Adrenal gland (tissue), 12 donors: Measurements from ENCODE around the gene SUPT6H. TPM values are rescaled to one million over a fixed set of nuclear protein-coding genes. Genes with fewer than 3 reads are reported as not detected.
A peak's percentile ranks its signal among the peaks of the same experiment; 100 is the strongest.

ENCODE experiments used
- DNase-seq, 7 donors: peaks; one replicate each; pipeline ENCODE4 v3.0.0-alpha.2; 2019 to 2020
- H3K27ac ChIP-seq, 5 donors: fragments of 200-600 bp; sonication (generic) in 4 of 5; 1 replicate in 3 of 5; 2 replicates in 2 of 5; pipeline versions ENCODE4 v1.5.1 to v1.8.0; 2016 to 2020; ENCODE audit warnings: mild to moderate bottlenecking in 1 of 5
- H3K27me3 ChIP-seq: fragments of 200-600 bp; 2 replicates; pipeline ENCODE4 v1.8.0; 2021
- H3K36me3 ChIP-seq, 2 donors: fragments of 200-600 bp; replicated peaks in 1 of 2; 1 replicate in 1 of 2; 2 replicates in 1 of 2; pipeline versions ENCODE4 v1.5.1 to v1.8.0; 2018 to 2022
- H3K4me1 ChIP-seq, 2 donors: fragments of 200-600 bp; replicated peaks in 1 of 2; 1 replicate in 1 of 2; 2 replicates in 1 of 2; pipeline versions ENCODE4 v1.5.1 to v1.8.0; 2018 to 2021
- H3K4me3 ChIP-seq, 4 donors: fragments of 200-600 bp; sonication (generic) in 3 of 4; one replicate each; pipeline ENCODE4 v1.5.1; 2016 to 2018
- H3K9me3 ChIP-seq, 3 donors: fragments of 200-600 bp; sonication (generic) in 1 of 3; replicated peaks in 1 of 3; 1 replicate in 2 of 3; 2 replicates in 1 of 3; pipeline versions ENCODE4 v1.5.1 to v1.8.0; 2016 to 2021
- CTCF ChIP-seq, 6 experiments: fragments of 450-650 bp in 4 of 6; fragments of 200-600 bp in 2 of 6; sonication (generic) in 1 of 6; IDR thresholded peaks; 1 replicate in 5 of 6; 2 replicates in 1 of 6; pipeline versions ENCODE4 v1.5.1 to v1.8.0; 2016 to 2021; ENCODE audit warnings: antibody characterized with exemption in 6 of 6, mild to moderate bottlenecking in 2 of 6, moderate library complexity in 1 of 6
- POLR2A ChIP-seq, 2 donors: fragments of 450-650 bp; IDR thresholded peaks; one replicate each; pipeline ENCODE4 v1.6.1; 2017; ENCODE audit warnings: antibody characterized with exemption in 2 of 2, mild to moderate bottlenecking in 2 of 2, moderate library complexity in 1 of 2
- WGBS, 4 donors: extraction: QIAGEN DNeasy Blood & Tissue Kit in 2 of 4; methylation state at CpG; one replicate each; pipeline versions ENCODE4 v1.1.5 to v1.1.7; 2013 to 2017; 5-methylcytosine and 5-hydroxymethylcytosine counted together
- intact Hi-C, 2 donors: fragments of 100-400 bp; cut with DNase I; formaldehyde crosslinking; loops; one replicate each; pipeline versions ENCODE4 v1.14.1 to v1.15.0; 2022 to 2023
- polyA plus RNA-seq, 3 donors: library from polyadenylated mRNA; stranded (reverse); fragments of 200-250 nt in 2 of 3; fragments of 350-450 nt in 1 of 3; fragmentation: Illumina TruSeq in 1 of 3; extraction: RNeasy Lipid Tissue Mini Kit (QIAGEN cat#74804) in 1 of 3; gene quantifications; one replicate each; pipeline ENCODE4 v1.2.3, GENCODE V29; 2013 to 2014
- total RNA-seq, 9 donors: library from RNA; depleted of rRNA in 4 of 9; stranded (reverse); fragments of >200 nt in 4 of 9; fragments of 120-200 nt in 1 of 9; fragmentation: NEBNext Ultra II Directional in 1 of 9; extraction: Animal tissue kit (Norgen Biotek cat#: 25700) in 1 of 9; gene quantifications; one replicate each; pipeline versions ENCODE4 v1.1.0 to v1.2.4, GENCODE V29; 2013 to 2023
- donor health status: healthy with polysubstance abuse.
- donor health status: Bipolar disorder and iron deficiency.
- donor health status: DM: yes; HTN: yes; CAD: no.
- donor health status: DM: no; HTN: no; CAD: no.
- donor health status: DM: no; HTN: no; CAD: no.
- donor health status: DM: yes; HTN: yes; CAD: no.

SUPT6H gene
- total and polyA plus RNA-seq, 12 donors: 48.1 to 125 (median 71.4) TPM

GRCh38 chr17:28618464-28618863, 43.5 kb upstream of the SUPT6H start:
- Histone ChIP-seq H3K9me3 (no peaks in the 10 kb centered on the region), H3K27me3 (no peaks in the 10 kb centered on the region), H3K27ac (no peak overlapping the region), H3K36me3 (peaks cover 0 to 100% of the 10 kb centered on the region in 2 donors), H3K4me1 (no peaks in the 10 kb centered on the region), H3K4me3 (no peak overlapping the region)
- WGBS, 4 donors: 87 to 93% (median 88%) methylated on average over 3 of the region's 3 CpGs
- DNase-seq: no peak
- TF ChIP-seq POLR2A (IDR thresholded peaks at IDR 0.05): no peak
- TF ChIP-seq CTCF (IDR thresholded peaks at IDR 0.05): no peak
- intact Hi-C loops: loop anchor here in 1 of 2 donors (10.0 kb wide), 1 partner anchor 124 kb away; no protein-coding TSS in a partner anchor

GRCh38 chr17:28620010-28620409, 42.0 kb upstream of the SUPT6H start:
- no peaks in the 10 kb centered on the region for H3K9me3 ChIP-seq
- DNase-seq: no peak
- no peak overlapping the region for H3K27ac ChIP-seq
- no peak overlapping the region for H3K4me3 ChIP-seq
- TF ChIP-seq POLR2A (IDR thresholded peaks at IDR 0.05) (no peak), CTCF (IDR thresholded peaks at IDR 0.05) (no peak)
- intact Hi-C loops: no loop called here
- WGBS, 4 donors: 82 to 96% (median 86%) methylated on average over 2 of the region's 2 CpGs
- no peaks in the 10 kb centered on the region for H3K27me3 ChIP-seq
- H3K4me1 ChIP-seq: no peaks in the 10 kb centered on the region
- H3K36me3 ChIP-seq: peaks cover 0 to 94% of the 10 kb centered on the region in 2 donors

- WGBS, 4 donors: 83 to 95% (median 90%) methylated on average over 3 of the region's 3 CpGs
- intact Hi-C loops: no loop called here
- Histone ChIP-seq H3K27me3 (no peaks in the 10 kb centered on the region), H3K9me3 (no peaks in the 10 kb centered on the region), H3K4me1 (no peaks in the 10 kb centered on the region), H3K27ac (no peak overlapping the region), H3K4me3 (no peak overlapping the region), H3K36me3 (peaks cover 0 to 84% of the 10 kb centered on the region in 2 donors)
- TF ChIP-seq CTCF (IDR thresholded peaks at IDR 0.05) (no peak), POLR2A (IDR thresholded peaks at IDR 0.05) (no peak)
- no peak for DNase-seq
Observed at GRCh38 chr17:28622186-28622585, 39.8 kb upstream of the SUPT6H start.

GRCh38 chr17:28623696-28624095, 38.3 kb upstream of the SUPT6H start:
- Histone ChIP-seq H3K36me3 (peaks cover 0 to 84% of the 10 kb centered on the region in 2 donors), H3K27me3 (no peaks in the 10 kb centered on the region), H3K27ac (peak overlapping the region in 1 of 5 donors; percentile 5), H3K9me3 (no peaks in the 10 kb centered on the region), H3K4me3 (no peak overlapping the region), H3K4me1 (no peaks in the 10 kb centered on the region)
- intact Hi-C loops: no loop called here
- WGBS, 4 donors: 61 to 75% (median 72%) methylated on average over 4 of the region's 4 CpGs
- TF ChIP-seq POLR2A (IDR thresholded peaks at IDR 0.05): no peak
- TF ChIP-seq CTCF (IDR thresholded peaks at IDR 0.05): no peak
- peak in 3 of 7 donors; percentile 20 to 37 (median 37) for DNase-seq
